Activated CD4-positive, CD25-positive, alpha-beta regulatory T cell (primary cell): Measurements from ENCODE around the gene C14orf119.
"Not testable (repeated sequence)": the region's sequence is repeated elsewhere in the genome, so short reads cannot be mapped to it uniquely, and the experiment has no call there.

ENCODE experiments used
- DNase-seq, 4 experiments: peaks; one replicate each; lab custom pipeline; 2025; lab: John Stamatoyannopoulos, UW

Gene C14orf119

GRCh38 chr14:23089498-23090253 lies 5.6 kb upstream of the C14orf119 start:
- DNase-seq, result no peak

DNA sequence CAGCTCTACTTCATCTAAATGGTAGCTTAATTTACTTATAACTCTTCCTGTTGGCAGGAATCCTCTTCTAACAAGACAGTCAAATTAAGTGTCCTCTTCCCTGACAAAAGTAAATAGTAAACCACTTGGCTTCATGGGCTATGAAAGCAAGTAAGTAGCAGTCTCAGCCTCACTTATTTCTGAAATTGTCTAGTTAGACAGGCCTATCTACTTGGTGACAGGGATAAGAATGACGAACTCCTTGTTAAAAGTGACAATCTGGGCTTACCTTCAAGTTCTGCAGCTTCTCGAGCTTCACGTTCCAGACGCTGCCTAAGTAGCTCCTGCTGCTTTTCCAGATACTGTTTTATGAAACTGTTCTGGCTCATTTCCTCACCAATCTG lies 5.1 kb upstream of the C14orf119 start:
- no peak for DNase-seq

DNA sequence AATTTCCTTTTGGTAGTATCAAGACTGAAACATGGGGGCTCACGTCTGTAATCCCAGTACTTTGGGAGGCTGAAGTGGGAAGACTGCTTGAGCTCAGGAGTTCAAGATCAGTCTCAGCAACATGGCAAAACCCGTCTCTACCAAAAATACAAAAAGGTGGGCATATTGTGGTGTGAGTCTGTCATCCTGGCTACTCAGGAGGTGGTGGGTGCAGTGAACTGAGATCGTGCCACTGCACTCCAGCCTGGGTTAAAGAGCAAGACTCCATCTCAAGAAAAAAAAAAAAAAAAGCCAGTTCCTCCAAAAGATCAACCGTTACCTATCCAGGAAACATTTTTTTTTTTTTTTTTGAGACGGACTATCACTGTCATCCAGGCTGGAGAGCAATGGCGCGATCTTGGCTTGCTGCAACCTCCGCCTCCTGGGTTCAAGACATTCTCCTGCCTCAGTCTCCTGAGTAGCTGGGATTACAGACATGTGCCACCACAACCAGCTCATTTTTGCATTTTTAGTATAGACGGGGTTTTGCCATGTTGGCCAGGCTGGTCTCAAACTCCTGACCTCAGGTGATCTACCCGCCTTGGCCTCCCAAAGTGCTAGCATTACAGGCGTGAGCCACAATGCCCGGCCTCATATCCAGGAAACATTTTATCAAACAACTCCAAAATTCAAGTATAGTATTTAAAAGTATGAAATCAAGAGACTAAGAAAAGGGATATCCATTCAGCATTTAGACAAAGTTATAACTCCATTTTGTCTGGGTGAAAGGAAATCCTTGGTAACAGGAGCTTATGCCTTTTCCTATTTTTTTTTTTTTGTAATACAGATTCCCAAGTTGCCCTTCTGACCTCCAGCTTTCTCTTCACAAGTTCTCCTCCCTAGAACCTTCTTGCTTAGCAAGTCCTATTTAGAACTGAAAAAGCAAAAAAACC lies 3.7 kb upstream of the C14orf119 start:
- DNase-seq, result no peak

DNA sequence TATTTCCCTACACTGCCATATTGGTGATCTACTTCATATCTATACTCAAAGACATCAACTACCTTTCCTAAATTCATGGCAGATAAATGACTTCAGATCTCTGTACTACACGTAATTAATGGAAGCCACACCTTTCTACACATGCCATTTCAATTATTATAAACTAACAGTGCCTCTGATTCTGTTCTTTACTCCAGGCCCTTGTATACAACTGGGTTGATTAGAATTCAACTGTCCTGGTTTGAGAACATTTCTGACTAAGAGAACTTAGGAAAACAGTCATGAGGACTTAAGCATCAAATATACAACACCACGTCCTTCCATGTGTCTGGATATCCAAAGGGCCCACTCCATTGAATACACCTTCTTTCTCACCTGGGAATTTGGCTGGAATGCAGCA lies 2.2 kb upstream of the C14orf119 start:
- DNase-seq, result no peak

GRCh38 chr14:23093526-23093925 lies 1.8 kb upstream of the C14orf119 start:
- no peak for DNase-seq

DNA sequence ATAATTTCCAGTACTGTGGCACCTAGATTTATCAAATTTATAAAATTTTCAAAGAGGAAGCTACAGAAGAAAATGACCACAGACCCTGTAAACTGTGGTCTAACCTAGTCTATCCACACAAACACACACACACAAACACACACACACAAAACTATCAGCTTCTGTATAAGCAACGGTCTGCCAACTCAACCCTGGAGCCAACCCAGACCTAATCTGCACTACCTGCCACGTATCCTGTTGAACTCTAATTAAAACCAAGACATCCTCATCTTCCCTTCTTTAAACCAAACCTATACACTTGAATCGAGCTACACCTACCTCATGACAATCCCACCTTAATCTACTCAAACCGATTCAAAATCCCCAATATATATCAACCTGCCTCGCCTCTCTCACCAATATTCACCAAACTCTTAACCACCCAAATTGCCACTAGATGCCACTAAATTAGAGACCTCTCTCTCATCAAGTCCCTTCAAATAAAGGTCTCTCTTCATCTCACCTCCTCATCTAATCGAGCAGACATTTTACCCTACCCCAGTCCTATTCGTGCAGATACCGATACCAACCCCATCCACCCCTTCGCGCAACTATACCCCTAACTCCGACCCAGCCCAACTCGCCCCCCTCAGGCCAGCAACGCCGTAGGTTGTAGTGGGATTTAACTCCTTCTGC lies 1.2 kb upstream of the C14orf119 start:
- no peak for DNase-seq

DNA sequence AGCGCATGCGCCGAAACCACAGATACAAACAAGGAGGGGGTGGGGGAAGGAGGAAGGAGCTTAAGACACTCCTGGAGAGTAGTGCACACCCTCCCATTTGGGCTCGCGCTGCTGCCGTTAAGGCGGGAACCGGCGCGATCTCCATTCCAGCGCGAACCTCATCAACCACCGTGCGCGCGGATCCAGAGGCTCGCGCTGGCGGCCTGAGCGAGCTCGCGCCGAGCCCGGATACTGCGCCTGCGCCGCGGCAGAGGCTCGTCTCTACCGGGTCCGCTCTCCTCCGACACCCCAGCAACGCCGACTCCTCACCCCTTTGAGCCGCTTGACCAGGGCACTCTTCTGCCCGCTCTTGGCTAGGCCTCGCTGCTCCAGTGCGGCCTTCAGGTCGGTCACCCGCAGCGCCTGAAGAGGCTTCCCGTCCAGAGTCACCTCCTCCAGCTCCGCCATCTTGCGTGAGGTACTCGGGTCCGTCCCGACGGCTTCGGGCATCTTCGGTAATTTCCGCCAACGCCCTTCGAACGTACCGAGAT lies 574 bp upstream of the C14orf119 start, which contains the start of gene ACIN1:
ACIN1 (minus strand) TSS at position 471 of the 530 bp plus-strand sequence; CDS start at position 447, 24 bp downstream.
- no peak for DNase-seq

DNA sequence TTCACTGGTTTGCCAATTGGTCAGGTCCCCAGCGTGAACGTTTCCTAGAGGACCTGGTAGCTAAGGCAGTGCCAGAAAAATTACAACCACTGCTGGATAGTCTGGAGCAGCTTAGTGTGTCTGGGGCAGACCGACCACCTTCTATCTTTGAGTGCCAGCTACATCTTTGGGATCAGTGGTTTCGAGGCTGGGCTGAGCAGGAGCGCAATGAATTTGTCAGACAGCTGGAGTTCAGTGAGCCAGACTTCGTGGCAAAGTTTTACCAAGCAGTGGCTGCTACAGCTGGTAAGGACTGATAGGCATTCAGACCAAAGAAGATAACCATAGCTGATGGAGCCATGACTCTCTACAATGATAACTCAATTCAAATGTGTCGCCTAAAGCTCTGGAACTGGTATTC lies 2.5 kb downstream of the C14orf119 start:
- no peak for DNase-seq

- DNase-seq, result no peak
Measured at GRCh38 chr14:23099212-23099861, 4.0 kb downstream of the C14orf119 start.

GRCh38 chr14:23101213-23101970 lies 6.1 kb downstream of the C14orf119 start:
- no peak for DNase-seq

GRCh38 chr14:23101986-23102625 lies 6.8 kb downstream of the C14orf119 start:
- no peak for DNase-seq

GRCh38 chr14:23102801-23103200 lies 7.5 kb downstream of the C14orf119 start:
- DNase-seq, result no peak

- DNase-seq, result no peak
Measured at GRCh38 chr14:23103581-23103980, 8.3 kb downstream of the C14orf119 start.

DNA sequence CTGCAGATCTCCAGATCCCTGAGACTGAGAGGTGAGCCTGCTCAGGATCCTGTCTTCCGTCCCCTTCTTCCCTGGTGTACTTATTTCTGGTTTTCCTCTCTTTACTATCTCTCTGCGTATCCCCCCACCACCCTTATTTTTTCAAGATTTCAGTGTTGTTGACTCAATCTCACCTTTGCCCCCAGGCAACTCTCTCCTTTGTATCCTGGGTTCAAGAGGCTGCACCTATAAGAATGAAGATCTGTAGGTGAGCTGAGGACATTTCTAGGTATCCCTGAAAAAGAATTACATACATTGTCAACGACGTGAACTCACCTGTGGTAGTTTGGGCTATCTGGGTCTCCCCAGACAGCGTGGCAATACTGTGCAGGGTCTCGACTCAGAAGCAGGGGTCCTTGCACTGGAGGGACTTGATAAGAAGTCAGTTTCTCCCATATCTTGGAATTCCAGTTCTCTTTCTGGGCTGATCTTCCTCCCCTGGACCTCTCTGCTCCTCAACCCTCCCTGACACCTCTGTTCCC lies 8.8 kb downstream of the C14orf119 start:
- DNase-seq, result no peak

DNA sequence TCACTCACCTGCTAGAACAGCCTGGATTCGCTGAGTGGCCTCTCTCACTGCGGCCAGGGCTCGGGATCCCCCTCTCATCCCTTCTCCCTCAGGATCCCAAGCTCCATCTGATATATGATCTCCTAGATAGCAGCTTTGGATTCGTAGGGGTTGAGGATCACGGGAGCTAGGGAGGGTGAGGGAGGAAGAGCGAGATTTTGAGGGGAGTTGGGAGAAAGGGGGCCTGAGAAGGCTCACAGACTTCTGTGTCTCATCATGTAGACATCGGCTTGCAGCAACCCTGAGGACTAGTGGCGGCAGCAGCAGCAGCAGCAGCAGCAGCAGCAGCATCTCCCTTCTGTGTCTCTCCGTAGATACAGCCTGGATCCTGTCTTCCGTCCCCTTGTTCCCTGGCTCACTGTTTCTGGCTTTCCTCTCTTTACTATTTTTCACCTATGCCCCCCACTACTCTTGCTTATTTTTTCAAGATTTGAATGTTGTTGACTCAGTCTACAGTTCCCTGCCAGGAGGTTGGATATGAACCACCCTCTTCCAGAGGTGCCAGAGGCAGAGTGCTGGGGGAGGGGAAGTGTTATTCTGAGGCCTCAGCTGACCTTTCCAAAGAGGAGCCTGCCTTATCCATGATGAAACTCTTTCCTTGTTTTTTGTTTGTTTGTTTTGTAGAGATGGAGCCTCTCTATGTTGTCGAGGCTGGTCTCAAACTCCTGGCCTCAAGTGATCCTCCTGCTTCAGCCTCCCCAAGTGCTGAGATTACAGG lies 9.5 kb downstream of the C14orf119 start, which contains the start of gene CIROP:
CIROP (minus strand) TSS at position 399 of the 757 bp plus-strand sequence; CDS start at position 330, 69 bp downstream.
- no peak for DNase-seq

- DNase-seq, result no peak
Measured at GRCh38 chr14:23105348-23105824, 10.1 kb downstream of the C14orf119 start.

DNA sequence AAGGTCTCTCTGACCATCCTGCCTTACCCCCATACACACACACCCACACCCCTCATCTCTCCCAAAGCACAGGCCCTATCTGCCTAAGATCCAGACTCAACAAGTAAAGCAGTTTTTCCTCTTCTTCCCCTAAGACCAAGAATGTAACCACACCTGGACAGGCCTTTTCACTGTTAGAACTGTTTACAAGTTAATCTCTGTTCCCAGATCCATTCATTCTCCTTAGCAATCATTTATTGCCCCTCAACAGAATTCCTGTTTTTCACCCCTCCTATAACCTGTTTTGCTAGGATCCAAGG lies 11.4 kb downstream of the C14orf119 start:
- DNase-seq, result no peak

GRCh38 chr14:23107620-23108019 lies 12.3 kb downstream of the C14orf119 start:
- not testable (repeated sequence) for DNase-seq

GRCh38 chr14:23108169-23108568 lies 12.9 kb downstream of the C14orf119 start:
- DNase-seq, result not testable (repeated sequence)
